CD4-positive, alpha-beta T cell treated with Interleukin-12 subunit alpha and Interleukin-12 subunit beta, for 1 hour (primary cell): ENCODE measurements around the gene MAP3K5.
"Not testable (repeated sequence)": the region's sequence is repeated elsewhere in the genome, so short reads cannot be mapped to it uniquely, and the experiment has no call there.

ENCODE experiments used
- DNase-seq: peaks from one replicate; pipeline ENCODE4 v3.0.0-alpha.2; 2020

The MAP3K5 gene

DNA sequence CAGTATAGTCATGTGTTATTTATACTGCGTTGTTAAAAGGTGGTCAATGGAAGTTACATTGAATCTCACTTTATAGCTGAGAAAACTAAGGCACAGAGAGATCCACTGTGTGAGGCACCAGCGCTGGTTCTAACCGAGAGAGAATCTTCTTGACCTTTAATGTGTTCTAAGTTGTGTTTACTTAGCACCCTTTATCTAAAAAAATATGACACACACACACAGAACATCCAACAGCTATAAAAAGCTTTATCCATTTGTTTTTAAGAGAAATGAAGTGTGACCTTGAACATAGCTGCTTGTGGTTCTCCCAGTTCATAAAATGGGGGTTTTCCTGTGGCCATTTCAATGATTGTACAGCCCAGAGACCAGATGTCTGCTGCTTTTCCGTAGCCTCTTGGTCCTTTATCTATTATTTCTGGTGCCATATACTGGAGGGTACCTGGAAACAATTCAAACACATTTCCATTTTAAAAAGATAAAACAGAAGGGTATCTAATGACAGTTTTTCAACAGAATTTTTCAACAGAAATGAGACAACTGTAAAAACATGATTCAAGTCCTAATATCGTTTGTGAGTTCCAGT is 187.3 kb downstream of the MAP3K5 start:
- DNase-seq, result no peak

DNA sequence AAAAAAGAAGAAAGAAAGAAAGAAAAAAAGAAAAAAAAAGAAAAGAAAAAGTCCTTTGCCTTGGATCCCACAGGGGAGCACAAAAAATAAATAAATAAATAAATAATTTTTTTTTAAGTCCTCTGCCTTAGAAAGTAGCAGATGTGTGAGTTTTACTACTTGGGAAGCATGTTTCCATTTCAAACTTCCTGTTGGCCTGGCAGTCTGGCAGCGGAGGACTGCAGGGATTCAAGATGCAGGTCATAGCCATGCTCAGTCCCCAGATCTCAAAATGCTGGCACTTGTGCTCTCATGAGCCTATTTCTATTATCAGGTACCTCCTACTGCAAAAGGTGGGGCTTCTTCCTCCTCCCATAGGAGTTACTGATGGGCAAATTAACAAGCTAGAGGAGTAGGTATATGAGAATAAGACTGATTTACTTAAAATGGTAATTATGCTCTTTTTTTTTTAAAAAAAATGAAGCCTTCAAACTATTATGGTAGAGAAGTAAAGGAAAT is 187.9 kb downstream of the MAP3K5 start:
- no peak for DNase-seq

DNA sequence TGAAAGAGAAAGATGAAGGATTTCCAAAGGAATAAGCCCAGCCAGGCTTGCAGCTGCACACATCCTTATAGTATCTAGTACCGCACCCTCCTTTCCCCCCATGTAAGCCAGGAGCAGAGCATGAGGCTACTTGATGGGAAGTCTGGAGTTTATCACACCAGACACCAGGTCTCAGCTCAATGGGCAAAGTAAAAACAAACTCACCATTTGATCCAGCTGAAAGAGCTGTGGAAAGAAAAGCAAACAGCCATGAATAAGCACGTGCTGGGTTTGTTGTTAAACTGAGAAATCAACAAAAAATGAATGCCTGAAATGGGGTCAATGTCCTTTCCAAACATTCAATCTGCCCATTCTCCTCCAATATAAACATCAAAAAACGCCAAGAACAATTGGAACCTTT is 191.5 kb downstream of the MAP3K5 start:
- DNase-seq, result no peak

DNA sequence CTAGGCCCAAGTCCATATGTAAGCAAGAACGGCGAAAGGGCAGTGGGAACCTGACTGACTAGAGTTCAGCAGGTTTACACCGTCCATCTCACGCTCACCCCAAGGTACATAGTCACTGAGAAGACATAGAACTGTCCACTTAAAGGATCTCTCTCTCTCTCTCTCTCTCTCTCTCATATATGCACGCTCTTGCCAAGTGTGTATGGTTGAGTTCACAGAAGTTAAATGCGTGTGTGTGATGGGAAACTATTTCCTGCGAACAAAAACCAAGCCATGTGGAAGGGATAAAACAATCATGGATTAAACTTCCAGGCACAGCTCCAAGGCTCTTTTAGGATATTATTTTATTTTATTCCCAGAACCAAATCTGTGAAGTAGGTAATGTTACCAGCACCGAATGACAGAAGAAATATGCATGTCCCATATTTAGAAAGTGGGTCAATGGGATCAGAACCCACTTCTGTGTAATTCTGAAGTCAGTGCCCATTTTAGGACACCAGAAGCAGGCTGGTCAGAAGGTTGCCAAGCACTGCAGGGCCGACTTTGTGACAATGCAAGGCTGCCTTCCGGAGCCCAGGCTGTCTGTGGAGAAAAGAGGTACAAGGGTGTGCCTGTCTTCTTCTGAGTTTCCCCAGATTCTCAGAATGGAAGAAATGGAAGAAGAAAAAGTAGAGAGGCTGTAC is 192.8 kb downstream of the MAP3K5 start:
- DNase-seq, result no peak

DNA sequence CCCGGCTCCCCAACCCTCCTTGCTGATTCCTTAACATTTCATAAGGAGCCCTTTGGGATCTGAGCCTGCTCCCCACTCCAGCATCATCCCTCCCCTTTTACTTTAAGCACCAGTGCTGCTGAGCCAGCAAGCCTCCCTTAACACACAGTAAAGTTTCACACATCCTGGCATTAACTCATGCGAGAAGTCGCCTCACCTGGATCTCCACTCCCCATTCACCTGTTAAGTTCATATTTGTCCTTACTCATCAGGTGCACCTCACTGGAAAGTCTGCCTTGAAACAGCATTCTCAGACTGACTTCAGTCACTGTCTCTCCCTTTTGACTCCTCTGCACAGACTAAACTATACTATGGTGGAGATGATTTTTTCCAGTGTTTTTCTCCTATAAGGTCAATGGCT is 194.2 kb downstream of the MAP3K5 start:
- no peak for DNase-seq

DNA sequence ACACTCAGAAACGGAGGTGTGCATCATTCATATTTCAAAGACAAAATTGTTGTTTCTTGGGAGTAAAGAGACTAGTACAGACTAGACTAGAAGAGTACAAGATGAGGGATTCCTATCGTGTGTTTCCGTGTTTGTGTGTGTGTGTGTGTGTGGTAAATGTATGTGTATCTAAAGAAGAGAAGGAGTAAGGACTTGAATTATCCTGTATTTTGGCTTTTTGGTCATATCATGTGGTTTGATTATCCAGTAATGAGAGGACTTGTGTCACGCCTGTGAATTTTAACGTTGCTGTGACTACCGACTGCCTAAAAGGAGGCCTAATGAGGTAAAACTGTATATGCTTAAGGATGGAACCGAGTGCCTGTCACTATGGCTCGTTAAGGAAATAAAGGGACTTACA is 197.6 kb downstream of the MAP3K5 start:
- no peak for DNase-seq

DNA sequence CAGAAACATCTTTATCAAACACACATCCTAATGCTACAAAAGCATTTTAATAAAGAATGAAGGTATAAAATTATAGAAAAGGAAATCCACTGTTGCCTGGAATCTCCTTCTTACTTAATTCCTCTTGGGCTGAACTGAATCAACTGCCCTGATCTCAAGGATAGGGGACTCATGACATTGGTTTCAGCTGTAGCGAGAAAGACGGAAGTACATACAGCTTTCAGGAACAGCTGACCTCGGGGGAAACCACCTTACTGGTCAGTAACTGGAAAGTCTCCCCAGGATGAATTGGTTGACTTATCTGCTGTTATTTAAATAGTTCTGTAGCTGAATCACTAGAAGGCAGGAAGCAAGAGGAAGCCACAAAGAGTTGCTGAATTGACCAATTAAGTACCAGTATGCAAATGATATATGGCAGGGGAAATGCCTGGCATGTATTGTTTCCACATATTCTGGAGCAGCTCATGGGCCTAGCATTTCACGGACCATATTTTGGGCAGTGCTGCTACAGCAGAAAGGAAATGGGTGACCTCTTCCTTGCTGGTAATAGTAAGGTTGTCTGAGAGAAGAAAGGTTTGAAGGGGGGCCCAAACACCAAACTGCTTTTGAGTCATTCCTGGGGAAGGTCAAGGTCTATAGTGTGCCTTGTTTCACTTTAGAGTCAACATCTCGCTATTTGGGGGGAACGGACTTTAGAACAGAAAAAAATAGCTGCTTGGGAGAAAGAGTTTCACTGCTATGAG is 198.4 kb downstream of the MAP3K5 start:
- DNase-seq, result peak; percentile 62

DNA sequence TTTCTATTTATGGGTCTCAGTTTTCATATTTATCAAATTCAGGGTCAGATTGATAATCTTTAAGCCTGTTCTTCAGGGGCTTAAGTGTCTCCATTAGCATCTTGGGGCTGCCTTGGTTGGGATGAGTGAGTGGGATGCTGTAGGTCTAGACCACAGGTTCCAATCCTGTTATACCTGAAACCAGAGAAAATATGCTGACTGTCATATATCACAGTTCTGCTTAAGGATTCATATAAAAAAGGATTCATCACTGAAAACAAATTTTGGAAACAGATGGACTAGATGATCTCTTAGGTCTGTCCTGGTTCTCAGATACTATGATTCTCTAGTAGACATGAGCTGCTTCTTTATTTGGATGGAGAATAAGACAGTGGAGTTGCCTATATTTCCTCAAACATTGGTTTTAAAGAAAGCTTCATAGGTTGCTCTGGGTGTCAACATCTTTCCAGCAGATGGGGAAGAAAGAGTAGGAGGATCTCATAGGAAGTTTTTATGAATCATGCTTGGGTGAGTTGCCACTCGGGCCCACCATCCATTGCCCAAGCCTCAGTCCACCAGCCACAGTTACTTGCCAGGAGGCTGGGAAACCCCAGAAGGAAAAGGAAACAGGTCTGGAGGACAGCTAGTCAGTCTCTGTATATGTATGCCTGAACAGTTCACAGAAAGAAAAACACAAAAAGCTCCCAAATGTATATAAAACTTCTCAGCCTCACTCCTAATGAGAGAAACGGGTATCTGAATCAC is 199.2 kb downstream of the MAP3K5 start:
- peak; percentile 4 for DNase-seq

DNA sequence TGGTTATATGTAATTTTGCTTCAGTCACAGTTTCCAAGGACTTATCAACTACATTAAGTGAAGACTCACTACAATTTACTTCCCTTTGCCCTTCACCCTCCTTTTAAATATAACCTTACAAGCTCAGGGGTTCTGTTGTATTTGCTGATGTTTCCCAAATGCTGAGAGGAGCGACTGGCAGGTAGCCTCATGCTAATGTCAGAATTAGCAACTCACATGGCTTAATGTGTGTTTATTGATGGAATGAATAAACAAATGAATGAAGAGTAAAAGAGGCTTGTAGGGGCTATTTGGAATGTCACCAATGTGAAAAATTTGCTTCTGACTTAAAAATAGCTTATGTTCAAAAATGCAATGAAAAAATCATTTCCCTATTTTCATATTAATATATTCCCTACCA is 200.7 kb downstream of the MAP3K5 start:
- no peak for DNase-seq

DNA sequence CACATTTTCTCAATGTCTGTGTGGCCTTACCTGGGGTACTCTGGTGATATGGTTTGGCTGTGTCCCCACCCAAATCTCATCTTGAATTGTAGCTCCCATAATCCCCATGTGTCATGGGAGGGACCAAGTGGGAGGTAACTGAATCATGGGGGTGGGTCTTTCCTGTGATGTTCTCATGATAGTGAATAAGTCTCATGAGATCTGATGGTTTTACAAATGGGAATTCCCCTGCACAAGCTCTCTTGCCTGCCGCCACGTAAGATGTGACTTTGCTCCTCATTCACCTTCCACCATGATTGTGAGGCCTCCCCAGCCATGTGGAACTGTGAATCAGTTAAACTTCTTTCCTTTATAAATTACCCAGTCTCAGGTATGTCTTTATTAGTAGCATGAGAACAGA is 201.4 kb downstream of the MAP3K5 start:
- not testable (repeated sequence) for DNase-seq

DNA sequence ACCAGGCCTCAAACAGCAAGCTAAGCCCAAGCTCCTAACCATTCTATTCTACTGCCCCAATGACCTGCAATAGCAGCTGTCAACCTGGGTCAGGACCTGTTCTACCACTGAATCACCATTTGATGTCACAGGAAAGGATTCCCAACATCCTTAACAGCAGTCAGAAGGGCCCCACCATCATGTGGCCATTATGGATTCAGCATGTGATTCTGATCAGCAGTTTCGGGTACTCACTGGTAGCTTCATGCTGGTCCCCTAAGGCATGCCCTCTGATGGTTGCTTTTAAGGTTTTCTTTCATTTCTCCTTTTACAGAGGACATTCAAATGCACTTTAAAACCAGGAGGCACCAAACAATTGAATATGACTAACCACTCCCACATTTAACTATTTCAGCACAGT is 204.8 kb downstream of the MAP3K5 start:
- no peak for DNase-seq

DNA sequence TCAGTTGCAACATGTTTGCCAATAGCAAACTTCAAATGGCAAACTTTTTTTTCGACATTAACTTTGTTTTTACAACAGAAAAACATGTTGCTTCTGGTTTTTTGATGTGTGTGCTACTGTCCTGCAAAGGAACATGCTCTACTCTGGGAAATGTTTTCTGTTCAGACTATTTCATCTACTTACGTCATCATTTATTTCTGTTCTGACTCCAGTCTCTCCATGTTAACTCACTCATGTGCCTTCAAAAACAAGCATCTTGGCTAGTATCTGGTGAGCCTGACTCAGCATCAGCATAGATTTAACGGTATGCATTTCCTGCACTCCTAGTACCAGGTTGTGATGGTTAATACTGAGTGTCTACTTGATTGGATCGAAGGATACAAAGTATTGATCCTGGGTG is 206.0 kb downstream of the MAP3K5 start:
- no peak for DNase-seq

DNA sequence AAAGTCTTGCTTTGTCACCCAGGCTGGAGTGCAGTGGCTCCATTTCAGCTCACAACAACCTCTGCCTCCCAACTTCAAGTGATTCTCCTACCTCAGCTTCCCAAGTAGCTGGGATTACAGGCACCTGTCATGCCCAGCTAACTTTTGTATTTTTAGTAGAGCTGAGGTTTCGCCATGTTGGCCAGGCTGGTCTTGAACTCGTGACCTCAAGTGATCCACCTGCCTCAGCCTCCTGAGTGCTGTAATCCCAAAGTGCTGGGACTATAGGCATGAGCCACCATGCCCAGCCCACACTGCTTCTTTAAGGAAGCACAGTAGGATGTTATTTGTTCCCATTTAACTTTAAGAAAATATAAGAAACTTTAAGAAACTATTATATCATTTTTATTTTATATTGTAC is 206.8 kb downstream of the MAP3K5 start:
- DNase-seq, result not testable (repeated sequence)

DNA sequence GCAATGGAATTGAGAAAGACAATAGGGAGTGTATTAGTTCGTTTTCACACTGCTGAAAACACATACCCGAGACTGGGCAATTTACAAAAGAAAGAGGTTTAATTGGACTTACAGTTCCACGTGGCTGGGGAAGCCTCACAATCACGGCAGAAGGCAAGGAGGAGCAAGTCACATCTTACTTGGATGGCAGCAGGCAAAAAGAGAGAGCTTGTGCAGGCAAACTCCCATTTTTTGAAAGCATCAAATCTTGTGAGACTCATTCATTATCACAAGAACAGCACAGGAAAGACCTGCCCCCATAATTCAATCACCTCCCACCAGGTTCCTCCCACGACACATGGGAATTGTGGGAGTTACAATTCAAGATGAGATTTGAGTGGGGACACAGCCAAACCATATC is 208.0 kb downstream of the MAP3K5 start:
- not testable (repeated sequence) for DNase-seq

DNA sequence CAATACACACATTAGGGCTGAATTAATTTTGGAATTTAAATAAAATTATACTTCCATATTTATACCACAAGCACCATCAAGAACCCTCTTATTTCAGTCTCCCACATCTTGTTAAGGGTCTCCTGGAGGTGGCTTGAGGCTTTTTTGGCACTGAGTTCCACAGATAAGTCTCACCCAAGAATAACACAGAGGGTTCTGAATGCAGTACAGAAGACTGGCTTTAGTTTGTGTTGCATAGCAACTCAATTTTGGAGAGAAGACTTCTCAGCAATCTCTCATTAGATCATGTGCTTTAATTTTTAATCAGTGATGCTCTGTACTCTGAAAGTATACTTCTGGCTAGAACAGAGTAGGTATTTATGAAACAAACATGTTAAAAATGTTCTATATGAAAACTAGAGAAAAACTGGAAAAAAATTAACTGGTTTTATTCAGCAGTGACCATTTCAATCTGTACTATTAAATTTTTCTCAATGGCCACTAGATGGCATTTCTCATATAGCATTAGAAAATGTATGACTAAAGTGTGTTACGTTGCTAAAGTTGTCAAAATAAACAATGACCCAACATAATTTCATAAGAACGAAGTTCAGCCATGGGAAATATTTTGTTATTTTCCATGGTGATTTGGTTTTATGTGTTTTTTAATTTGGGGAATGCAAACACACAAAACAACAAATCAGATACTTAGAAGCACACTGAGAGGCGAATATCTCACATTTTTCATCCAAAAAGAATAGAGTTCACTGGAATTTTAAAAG is 209.4 kb downstream of the MAP3K5 start:
- peak; percentile 13 for DNase-seq

DNA sequence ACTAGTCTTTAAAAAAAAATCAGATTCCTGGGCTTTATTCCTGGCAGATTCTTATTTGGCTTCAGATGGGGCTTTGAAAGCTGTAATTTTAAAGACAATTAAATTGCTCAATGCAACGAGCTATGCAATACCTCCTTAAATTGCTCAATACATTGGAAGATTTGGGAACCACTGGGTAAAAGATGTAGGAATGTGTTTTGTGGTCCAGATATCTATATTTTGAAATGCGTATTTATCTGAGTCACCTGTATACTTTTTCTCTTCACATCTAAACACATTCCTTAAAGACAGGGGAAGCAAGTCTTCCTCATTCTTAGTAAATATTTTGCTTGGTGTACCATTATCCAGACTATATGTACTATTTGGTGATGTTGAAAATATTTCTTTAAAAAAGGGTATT is 212.5 kb downstream of the MAP3K5 start:
- no peak for DNase-seq

DNA sequence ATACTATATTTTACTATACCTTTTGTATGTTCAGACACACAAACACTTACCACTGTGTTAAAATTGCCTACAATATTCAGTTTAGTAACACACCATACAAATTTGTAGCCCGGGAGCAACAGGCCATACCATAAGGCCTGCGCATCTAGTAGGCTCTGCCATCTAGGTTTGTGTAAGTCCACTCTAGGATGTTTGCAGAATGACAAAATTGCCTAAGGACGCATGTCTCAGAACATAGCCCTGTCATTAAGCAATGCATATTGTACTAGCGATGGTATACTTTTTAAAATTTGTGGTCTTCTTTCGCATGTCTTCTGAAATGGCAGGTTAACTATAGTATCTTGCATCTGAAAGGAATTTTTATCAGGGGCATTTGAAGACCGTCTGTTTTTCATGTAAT is 215.5 kb downstream of the MAP3K5 start:
- no peak for DNase-seq

DNA sequence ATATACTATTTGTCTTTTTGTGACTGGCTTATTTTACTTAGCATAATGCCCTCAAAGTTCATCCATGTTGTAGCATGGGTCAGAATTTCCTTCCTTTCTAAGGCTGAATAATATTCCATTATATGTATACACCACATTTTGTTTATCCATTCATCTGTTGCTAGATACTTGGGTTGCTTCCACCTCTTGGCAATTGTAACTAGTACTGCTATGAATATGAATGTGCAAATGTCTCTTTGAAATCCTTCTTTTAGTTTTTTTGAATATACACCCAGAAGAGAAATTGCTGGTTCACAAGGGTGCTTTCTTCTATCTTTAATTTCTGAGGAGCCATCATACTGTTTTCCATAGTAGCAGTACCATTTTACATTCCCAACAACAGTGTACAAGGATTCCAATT is 220.8 kb downstream of the MAP3K5 start:
- no peak for DNase-seq

DNA sequence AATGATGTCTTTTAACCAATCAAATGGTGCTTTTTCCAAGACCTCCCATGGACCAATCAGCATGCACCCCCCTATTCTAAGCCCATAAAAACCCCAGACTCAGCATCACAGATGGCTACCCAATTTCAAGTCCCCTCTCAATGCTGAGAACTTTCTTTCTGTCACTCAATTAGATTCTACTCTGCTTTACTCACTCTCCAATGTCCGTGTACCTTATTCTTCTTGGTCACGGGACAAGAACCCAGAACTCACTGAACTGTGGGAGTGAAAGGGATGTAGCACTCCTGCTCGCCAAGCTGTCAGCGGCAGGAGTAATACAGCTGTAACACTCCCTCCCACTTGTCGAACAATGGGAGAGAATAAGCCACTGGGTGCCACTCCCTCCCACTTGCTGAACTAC is 221.2 kb downstream of the MAP3K5 start:
- no peak for DNase-seq

DNA sequence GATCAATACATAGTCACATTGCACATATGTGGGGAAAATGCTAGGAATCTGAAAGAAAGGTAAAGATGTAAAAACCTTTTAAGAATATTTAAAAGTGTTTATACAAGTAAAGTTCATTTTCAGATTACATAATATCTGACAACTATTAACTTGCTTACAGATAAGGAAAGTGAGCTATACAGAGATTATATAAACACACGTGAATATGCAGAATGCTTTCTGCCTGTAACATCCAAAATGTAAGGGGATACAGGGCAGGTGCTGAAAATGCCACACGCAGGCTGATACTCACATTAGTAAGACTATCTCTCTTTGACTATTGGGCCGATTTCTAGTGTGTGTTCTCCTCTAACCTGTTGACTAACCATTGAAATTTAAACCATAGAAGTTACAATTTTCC is 224.1 kb downstream of the MAP3K5 start:
- no peak for DNase-seq

DNA sequence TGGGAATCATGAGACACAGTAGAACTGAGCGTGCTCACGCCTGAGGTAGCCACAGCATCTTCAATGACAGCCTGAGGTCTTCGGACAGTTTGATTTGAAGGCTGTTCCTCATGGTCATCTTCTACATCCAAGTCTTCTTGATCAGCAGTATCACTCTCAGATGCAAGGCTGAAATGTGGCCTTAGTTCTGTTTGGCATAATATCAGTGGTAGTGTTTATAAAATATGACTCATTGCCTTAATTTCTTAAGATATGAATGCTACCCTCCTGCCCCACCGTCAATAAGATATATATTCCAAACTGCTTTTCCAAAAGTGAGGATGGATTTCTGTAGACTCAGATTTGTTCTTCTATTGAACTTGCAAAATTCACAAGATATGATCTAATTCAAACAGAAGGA is 224.6 kb downstream of the MAP3K5 start:
- DNase-seq, result no peak

DNA sequence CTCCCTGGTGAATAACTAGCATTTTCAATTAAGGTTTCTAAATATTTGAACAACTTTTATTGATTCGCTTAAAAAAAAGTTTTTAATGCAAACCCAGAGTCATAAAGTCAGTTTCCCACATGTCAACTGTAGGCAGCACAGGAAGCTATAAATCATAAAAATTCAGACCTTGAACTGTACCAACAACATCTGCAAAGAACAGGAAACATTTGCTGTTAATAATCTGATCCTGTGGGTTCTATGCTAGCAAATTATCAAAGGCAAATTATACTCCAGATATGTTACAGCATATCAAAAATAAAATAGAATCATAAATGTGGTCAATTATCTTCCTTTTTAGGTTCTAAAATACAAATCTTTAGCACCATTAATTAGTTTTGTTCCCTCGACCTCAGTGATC is 225.4 kb downstream of the MAP3K5 start:
- DNase-seq, result no peak

DNA sequence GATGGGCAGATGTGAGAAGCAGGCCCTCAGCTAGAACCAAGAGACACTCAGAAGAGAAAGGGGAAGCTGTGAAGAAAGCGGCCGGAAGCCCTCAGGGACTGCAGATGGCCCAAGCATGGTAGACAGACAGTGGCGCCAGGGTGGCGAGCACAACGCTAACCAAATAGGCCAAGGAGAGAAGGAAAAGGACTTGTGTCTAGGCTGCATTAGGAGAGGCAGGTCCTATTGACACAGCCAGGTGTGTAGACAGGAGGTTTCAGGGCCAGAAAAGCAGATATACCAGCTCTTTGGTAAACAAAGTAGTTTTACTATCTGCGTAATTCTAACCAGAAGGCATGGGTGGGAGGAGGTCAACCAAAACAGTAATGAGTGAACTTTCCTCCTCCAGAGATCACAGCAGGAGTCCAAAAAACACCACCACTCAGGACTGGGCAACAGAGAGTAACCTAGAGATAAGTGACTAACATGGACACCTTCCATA is 226.2 kb downstream of the MAP3K5 start:
- no peak for DNase-seq
